Psoas muscle (tissue), 8 donors: ENCODE results near the gene AKR1A1. TPM values are rescaled to one million over a fixed set of nuclear protein-coding genes. Genes with fewer than 3 reads are reported as not detected.

Source experiments
- ATAC-seq, 4 donors: fragments of 200-7000 bp; cut with Tn5 transposase; one replicate each; pipeline ENCODE4 v1.9.1; 2020; ENCODE audit warnings: moderate library complexity in 3 of 4, mild to moderate bottlenecking in 2 of 4
- DNase-seq, 2 donors: peaks; one replicate each; pipeline ENCODE4 v3.0.0-alpha.2; 2020
- H3K27ac ChIP-seq: fragments of 200-600 bp; one replicate; pipeline ENCODE4 v1.8.0; 2022
- H3K27me3 ChIP-seq, 3 donors: fragments of 200-600 bp in 1 of 3; one replicate each; pipeline versions ENCODE4 v1.6.1 to v1.8.0; 2013 to 2022; ENCODE audit warnings: low read length in 2 of 3, mild to moderate bottlenecking in 2 of 3, moderate library complexity in 1 of 3; ENCODE audit not compliant: insufficient read depth in 3 of 3
- H3K36me3 ChIP-seq, 2 donors: fragments of 200-600 bp in 1 of 2; one replicate each; pipeline versions ENCODE4 v1.6.1 to v1.8.0; 2013 to 2022; ENCODE audit warnings: low read depth in 1 of 2, mild to moderate bottlenecking in 1 of 2, moderate library complexity in 1 of 2; ENCODE audit not compliant: insufficient read depth in 1 of 2
- H3K4me1 ChIP-seq: fragments of 200-600 bp; one replicate; pipeline ENCODE4 v1.8.0; 2022
- H3K4me3 ChIP-seq: fragments of 200-600 bp; one replicate; pipeline ENCODE4 v1.8.0; 2022; ENCODE audit warnings: mild to moderate bottlenecking
- H3K9me3 ChIP-seq: fragments of 200-600 bp; one replicate; pipeline ENCODE4 v1.8.0; 2022
- CTCF ChIP-seq: fragments of 200-600 bp; IDR thresholded peaks from one replicate; pipeline ENCODE4 v1.8.0; 2022; ENCODE audit warnings: antibody characterized with exemption
- WGBS, 3 donors: extraction: QIAGEN DNeasy Blood & Tissue Kit; methylation state at CpG; one replicate each; pipeline versions ENCODE4 v1.1.6 to v1.1.7; 2013; 5-methylcytosine and 5-hydroxymethylcytosine counted together
- intact Hi-C, 2 donors: fragments of 100-400 bp; cut with DNase I; formaldehyde crosslinking; loops; one replicate each; pipeline versions ENCODE4 v1.11.0 to v1.14.2; 2022
- polyA plus RNA-seq, 3 donors: library from polyadenylated mRNA; stranded (reverse); fragments of 200-250 nt; gene quantifications; one replicate each; pipeline ENCODE4 v1.2.3, GENCODE V29; 2013
- total RNA-seq, 4 donors: library from RNA; stranded (reverse); fragmentation: NEBNext Ultra II Directional in 2 of 4; extraction: Animal tissue kit (Norgen Biotek cat#: 25700) in 2 of 4; gene quantifications; one replicate each; pipeline versions ENCODE4 v1.2.1 to v1.2.4, GENCODE V29; 2021 to 2023
- donor health status: healthy with polysubstance abuse.
- donor health status: DM: no; HTN: no; CAD: no; lungs with moderate emphysema.
- donor health status: Bipolar disorder and iron deficiency.
- donor health status: healthy.
- donor health status: DM: yes; HTN: yes; CAD: no.
- donor health status: DM: no; HTN: no; CAD: no.
- donor health status: DM: no; HTN: no; CAD: no.
- donor health status: DM: yes; HTN: yes; CAD: no.

Gene AKR1A1
- total and polyA plus RNA-seq, 7 donors, result 35.6 to 91.5 (median 46.6) TPM

- no peaks in the 10 kb centered on the region for H3K36me3 ChIP-seq
- H3K27ac ChIP-seq, result no peak overlapping the region
- no peak for TF ChIP-seq CTCF
- H3K9me3 ChIP-seq, result no peaks in the 10 kb centered on the region
- no peak for ATAC-seq
- no peak overlapping the region for H3K4me3 ChIP-seq
- WGBS, 3 donors, result 55 to 60% (median 56%) methylated on average over 4 of the region's 4 CpGs
- intact Hi-C loops, result no loop called here
- no peaks in the 10 kb centered on the region for H3K4me1 ChIP-seq
- DNase-seq, result no peak
- no peaks in the 10 kb centered on the region for H3K27me3 ChIP-seq
Observed at GRCh38 chr1:45536886-45537285, 13.7 kb upstream of the AKR1A1 start.

GRCh38 chr1:45541193-45541592 lies 9.4 kb upstream of the AKR1A1 start:
- Histone ChIP-seq H3K4me3 (no peak overlapping the region), H3K27me3 (no peaks in the 10 kb centered on the region), H3K36me3 (no peaks in the 10 kb centered on the region), H3K9me3 (no peaks in the 10 kb centered on the region), H3K4me1 (no peaks in the 10 kb centered on the region), H3K27ac (no peak overlapping the region)
- no peak for TF ChIP-seq CTCF
- DNase-seq (no peak), ATAC-seq (no peak)
- intact Hi-C loops, result no loop called here
- 94 to 100% (median 97%) methylated on average over 1 of the region's 1 CpG for WGBS, 3 donors

GRCh38 chr1:45542591-45542990 lies 8.0 kb upstream of the AKR1A1 start:
- Histone ChIP-seq H3K27ac (no peak overlapping the region), H3K4me1 (no peaks in the 10 kb centered on the region), H3K27me3 (no peaks in the 10 kb centered on the region), H3K36me3 (no peaks in the 10 kb centered on the region), H3K4me3 (no peak overlapping the region), H3K9me3 (no peaks in the 10 kb centered on the region)
- intact Hi-C loops, result no loop called here
- ATAC-seq, result peak in 1 of 4 donors; percentile 32
- no peak for TF ChIP-seq CTCF
- DNase-seq, result no peak
- 76 to 81% (median 81%) methylated on average over 4 of the region's 4 CpGs for WGBS, 3 donors

- TF ChIP-seq CTCF, result no peak
- H3K27ac ChIP-seq, result no peak overlapping the region
Observed at GRCh38 chr1:45543581-45544417, 6.8 kb upstream of the AKR1A1 start.

More at GRCh38 chr1:45543581-45544417, 6.8 kb upstream of the AKR1A1 start:
- no peaks in the 10 kb centered on the region for H3K9me3 ChIP-seq
- ATAC-seq (peak in 3 of 4 donors; percentile 23 to 51 (median 43)), DNase-seq (peak; percentile 26 to 64)
- intact Hi-C loops, result no loop called here
- H3K27me3 ChIP-seq, result no peaks in the 10 kb centered on the region
- H3K36me3 ChIP-seq, result no peaks in the 10 kb centered on the region
- H3K4me1 ChIP-seq, result no peaks in the 10 kb centered on the region
- no peak overlapping the region for H3K4me3 ChIP-seq
- 26 to 39% (median 35%) methylated on average over 8 of the region's 8 CpGs for WGBS, 3 donors
